OCI-LY1 (cell line): ENCODE measurements around the gene MORN5.

Source experiments
- H2AFZ ChIP-seq: fragments of 200-600 bp; sonication (generic), shearing (Covaris generic); 2 replicates; pipeline ENCODE4 v1.6.0; 2014; ENCODE audit warnings: antibody characterized with exemption, mild to moderate bottlenecking, low read length
- H3F3A ChIP-seq: fragments of 200-600 bp; sonication (generic), shearing (Covaris generic); 2 replicates; pipeline ENCODE4 v1.6.0; 2014; ENCODE audit warnings: mild to moderate bottlenecking, antibody characterized with exemption, low read length, moderate library complexity; ENCODE audit not compliant: insufficient read depth
- H3K27ac ChIP-seq: fragments of 200-600 bp; sonication (generic); 2 replicates; pipeline ENCODE4 v1.5.1; 2014; ENCODE audit warnings: low read length, mixed run types, mild to moderate bottlenecking, low read depth; ENCODE audit not compliant: poor library complexity, severe bottlenecking
- H3K27me3 ChIP-seq: fragments of 200-600 bp; sonication (generic); 2 replicates; pipeline ENCODE4 v1.6.0; 2014; ENCODE audit warnings: antibody characterized with exemption, mild to moderate bottlenecking, low read length, moderate library complexity; ENCODE audit not compliant: insufficient read depth
- H3K36me3 ChIP-seq: fragments of 200-600 bp; sonication (generic); 2 replicates; pipeline ENCODE4 v1.6.1; 2014; ENCODE audit warnings: mild to moderate bottlenecking, antibody characterized with exemption, low read length, moderate library complexity, mixed read lengths; ENCODE audit not compliant: insufficient read depth
- H3K4me1 ChIP-seq: fragments of 200-600 bp; sonication (generic); 2 replicates; pipeline ENCODE4 v1.5.1; 2014; ENCODE audit warnings: mild to moderate bottlenecking, low read length, moderate library complexity; ENCODE audit not compliant: insufficient read depth, severe bottlenecking
- H3K4me2 ChIP-seq: fragments of 200-600 bp; sonication (generic), shearing (Covaris generic); 2 replicates; pipeline ENCODE4 v1.6.1; 2014; ENCODE audit warnings: low read length
- H3K4me3 ChIP-seq: fragments of 200-600 bp; sonication (generic); 2 replicates; pipeline ENCODE4 v1.5.1; 2014; ENCODE audit warnings: low read length, low read depth, mild to moderate bottlenecking, mixed read lengths; ENCODE audit not compliant: poor library complexity, severe bottlenecking
- H3K79me2 ChIP-seq: fragments of 200-600 bp; shearing (Covaris generic); 2 replicates; pipeline ENCODE4 v1.6.1; 2016; ENCODE audit warnings: mixed run types, low read length, mixed read lengths; ENCODE audit not compliant: insufficient read depth
- H3K9ac ChIP-seq: fragments of 200-600 bp; sonication (generic), shearing (Covaris generic); 2 replicates; pipeline ENCODE4 v1.6.1; 2014; ENCODE audit warnings: mild to moderate bottlenecking, low read length, mixed read lengths
- H3K9me2 ChIP-seq: fragments of 200-600 bp; sonication (generic), shearing (Covaris generic); 2 replicates; pipeline ENCODE4 v1.6.1; 2014; ENCODE audit warnings: low read depth, mild to moderate bottlenecking, low read length, mixed read lengths
- H3K9me3 ChIP-seq: fragments of 200-600 bp; shearing (Covaris generic); 2 replicates; pipeline ENCODE4 v1.6.1; 2014; ENCODE audit warnings: low read length, mixed read lengths
- H4K20me1 ChIP-seq: fragments of 200-600 bp; sonication (generic), shearing (Covaris generic); 2 replicates; pipeline ENCODE4 v1.6.0; 2016; ENCODE audit warnings: mild to moderate bottlenecking, low read length; ENCODE audit not compliant: insufficient read depth
- CTCF ChIP-seq: fragments of 200-600 bp; sonication (generic), shearing (Covaris generic); IDR thresholded peaks from 2 replicates; pipeline ENCODE4 v1.5.1; 2017; ENCODE audit warnings: mild to moderate bottlenecking, antibody characterized with exemption, low read length, moderate library complexity, mixed read lengths
- EZH2 ChIP-seq: fragments of 200-600 bp; sonication (generic), shearing (Covaris generic); IDR thresholded peaks from 2 replicates; pipeline ENCODE4 v1.8.0; 2017; ENCODE audit warnings: borderline replicate concordance, mixed run types, mild to moderate bottlenecking, antibody characterized with exemption, low read length, moderate library complexity, mixed read lengths

The MORN5 gene

GRCh38 chr9:122226142-122226757, 66.5 kb downstream of the MORN5 start:
- H3K4me1 ChIP-seq = no peaks in the 10 kb centered on the region
- H3K9ac ChIP-seq = no peak overlapping the region
- H4K20me1 ChIP-seq = no peaks in the 10 kb centered on the region
- no peaks in the 10 kb centered on the region for H3K79me2 ChIP-seq
- H3K9me2 ChIP-seq = no peaks in the 10 kb centered on the region
- no peaks in the 10 kb centered on the region for H3K36me3 ChIP-seq
- no peaks in the 10 kb centered on the region for H3F3A ChIP-seq
- TF ChIP-seq EZH2 = no peak
- TF ChIP-seq CTCF = no peak
- H2AFZ ChIP-seq = no peak overlapping the region
- H3K27ac ChIP-seq = no peak overlapping the region
- peaks cover 7% of the 10 kb centered on the region; the same call in 1 of the 2 replicates for H3K27me3 ChIP-seq
- no peak overlapping the region for H3K4me2 ChIP-seq
- no peaks in the 10 kb centered on the region for H3K9me3 ChIP-seq
- no peak overlapping the region for H3K4me3 ChIP-seq

- Histone ChIP-seq H3K79me2 (no peaks in the 10 kb centered on the region), H2AFZ (no peak overlapping the region), H3K4me3 (no peak overlapping the region), H3K4me1 (no peaks in the 10 kb centered on the region), H3F3A (no peaks in the 10 kb centered on the region), H3K4me2 (no peak overlapping the region), H3K27ac (no peak overlapping the region), H4K20me1 (no peaks in the 10 kb centered on the region), H3K36me3 (no peaks in the 10 kb centered on the region), H3K27me3 (peaks cover 7% of the 10 kb centered on the region; the same call in 1 of the 2 replicates), H3K9me2 (no peaks in the 10 kb centered on the region), H3K9me3 (no peaks in the 10 kb centered on the region), H3K9ac (no peak overlapping the region)
- TF ChIP-seq CTCF (no peak), EZH2 (no peak)
Measured at GRCh38 chr9:122226758-122227574, 67.3 kb downstream of the MORN5 start.

GRCh38 chr9:122227575-122227900, 67.8 kb downstream of the MORN5 start:
- Histone ChIP-seq H3K9me3 (no peaks in the 10 kb centered on the region), H3K27me3 (peaks cover 4% of the 10 kb centered on the region; the same call in 1 of the 2 replicates), H3K36me3 (no peaks in the 10 kb centered on the region), H3K79me2 (no peaks in the 10 kb centered on the region), H3F3A (no peaks in the 10 kb centered on the region), H4K20me1 (no peaks in the 10 kb centered on the region), H3K9me2 (no peaks in the 10 kb centered on the region), H3K27ac (no peak overlapping the region), H2AFZ (no peak overlapping the region), H3K4me1 (no peaks in the 10 kb centered on the region), H3K4me2 (no peak overlapping the region), H3K4me3 (no peak overlapping the region), H3K9ac (no peak overlapping the region)
- TF ChIP-seq CTCF = no peak
- TF ChIP-seq EZH2 = no peak
